Stimulated activated CD4-positive, alpha-beta T cell treated with anti-CD3 and anti-CD28 coated beads, Interleukin-2, amount 100 ng/mL, for 4 hours (primary cell): Measurements from ENCODE around the gene C19orf33.
A peak's percentile ranks its signal among the peaks of the same experiment; 100 is the strongest.

Experiments used
- DNase-seq: peaks from one replicate; pipeline ENCODE4 v3.0.0-alpha.2; 2020; ENCODE audit warnings: low read depth

The C19orf33 gene

GRCh38 chr19:38308926-38309614 lies 5.0 kb downstream of the C19orf33 start:
- DNase-seq = no peak

DNA sequence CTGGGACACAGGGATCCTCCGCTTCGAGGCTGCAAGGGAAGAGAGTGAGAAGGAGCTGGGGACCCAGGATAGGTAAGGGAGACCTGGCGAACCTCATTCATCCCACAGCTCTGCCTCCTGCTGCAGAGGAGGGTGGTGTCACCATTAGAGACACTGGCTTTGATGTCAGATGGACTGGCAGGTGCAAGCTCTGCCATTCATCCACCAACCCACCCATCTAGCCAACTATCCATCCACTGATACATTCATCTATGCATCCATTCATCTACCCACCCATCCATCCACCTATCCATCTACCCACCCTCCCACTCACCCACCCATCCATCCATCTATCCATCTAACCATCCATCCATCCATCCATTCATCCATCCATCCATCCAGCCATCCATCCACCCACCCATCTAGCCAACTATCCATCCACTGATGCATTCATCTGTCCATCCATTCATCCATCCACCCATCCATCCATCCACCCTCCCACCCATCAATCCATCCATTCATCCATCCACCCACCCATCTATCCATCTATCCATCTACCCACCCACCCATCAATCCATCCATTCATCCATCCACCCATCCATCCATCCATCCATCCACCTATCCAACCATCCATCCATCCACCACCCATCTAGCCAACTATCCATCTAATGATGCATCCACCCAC lies 5.7 kb downstream of the C19orf33 start:
- DNase-seq = no peak

DNA sequence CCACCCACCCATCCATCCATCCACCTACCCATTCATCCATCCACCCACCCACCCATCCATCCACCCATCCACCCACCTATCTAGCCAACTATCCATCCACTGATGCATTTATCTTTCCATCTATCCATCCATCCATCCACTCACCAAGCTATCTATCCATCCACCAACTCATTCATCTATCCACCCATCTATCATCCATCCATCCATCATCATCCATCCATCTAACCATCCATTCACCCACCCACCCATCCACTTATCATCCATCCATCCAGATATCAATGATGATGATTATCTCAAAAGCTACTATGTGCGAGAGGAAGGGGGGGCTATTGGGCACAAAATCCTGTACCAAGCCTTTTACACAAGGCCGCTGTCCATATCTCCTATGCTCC lies 6.2 kb downstream of the C19orf33 start:
- no peak for DNase-seq

GRCh38 chr19:38310986-38311385 lies 6.9 kb downstream of the C19orf33 start:
- DNase-seq = no peak

- DNase-seq = peak; percentile 90
Observed at GRCh38 chr19:38315657-38316476, 11.8 kb downstream of the C19orf33 start, which contains the start of gene YIF1B. TSS of gene YIF1B (minus strand) at chr19:38315947. CDS start at chr19:38315917, 30 bp downstream.

- DNase-seq = no peak
Observed at GRCh38 chr19:38316477-38317067, 12.5 kb downstream of the C19orf33 start.

DNA sequence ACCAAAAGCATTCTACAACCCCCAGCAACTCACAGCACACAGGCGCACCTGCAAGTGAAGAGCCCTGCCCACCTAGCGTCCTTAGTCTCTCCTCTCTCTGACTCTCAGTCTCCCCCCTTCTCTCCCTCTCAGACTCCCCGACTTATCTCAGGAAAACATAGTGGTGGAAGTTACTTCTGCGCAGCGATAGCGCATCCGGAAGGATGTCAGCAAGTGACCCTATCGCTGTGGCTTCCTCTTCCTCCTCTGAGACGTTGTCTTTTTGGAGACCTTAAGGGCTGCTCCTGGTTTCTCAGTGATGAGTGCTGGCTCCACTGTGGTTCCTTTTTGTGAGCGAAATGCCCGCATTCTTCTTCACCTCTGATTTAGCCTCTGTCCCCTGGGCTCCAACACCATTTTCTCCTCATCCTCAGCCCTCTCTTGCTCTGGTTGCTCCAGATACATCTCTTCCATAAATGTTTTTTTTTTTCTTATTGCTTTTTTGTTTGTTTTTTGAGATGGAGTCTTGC lies 13.1 kb downstream of the C19orf33 start:
- DNase-seq = no peak

GRCh38 chr19:38318660-38319059 lies 14.6 kb downstream of the C19orf33 start:
- no peak for DNase-seq

DNA sequence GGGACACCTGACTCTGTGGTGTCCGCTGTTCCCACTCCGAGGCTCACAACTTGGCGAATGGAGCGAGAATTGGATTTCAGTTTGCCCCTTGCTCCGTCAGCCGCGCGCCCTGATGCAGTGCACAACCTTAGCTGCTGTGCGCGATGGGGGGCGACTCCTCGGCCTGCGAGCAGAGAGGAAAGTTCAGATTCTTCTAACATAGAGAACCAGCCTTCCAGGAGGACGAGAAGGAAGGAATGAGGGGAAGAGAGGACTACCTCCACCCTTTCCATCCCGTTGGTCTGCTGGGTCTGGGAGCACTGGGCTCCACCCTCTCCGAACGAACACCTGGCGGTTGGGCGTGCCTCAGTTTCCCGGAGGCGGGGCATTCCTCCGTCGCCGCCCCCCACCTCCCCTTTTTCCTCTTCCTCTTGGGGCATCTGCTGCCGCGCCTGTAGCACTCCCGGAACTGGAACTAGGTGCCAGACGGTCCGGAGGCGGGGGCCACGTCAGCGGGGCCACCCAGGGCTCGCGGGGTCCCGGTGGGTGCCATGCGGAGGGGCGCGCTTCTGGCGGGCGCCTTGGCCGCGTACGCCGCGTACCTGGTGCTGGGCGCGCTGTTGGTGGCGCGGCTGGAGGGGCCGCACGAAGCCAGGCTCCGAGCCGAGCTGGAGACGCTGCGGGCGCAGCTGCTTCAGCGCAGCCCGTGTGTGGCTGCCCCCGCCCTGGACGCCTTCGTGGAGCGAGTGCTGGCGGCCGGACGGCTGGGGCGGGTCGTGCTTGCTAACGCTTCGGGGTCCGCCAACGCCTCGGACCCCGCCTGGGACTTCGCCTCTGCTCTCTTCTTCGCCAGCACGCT lies 15.6 kb downstream of the C19orf33 start, which contains the start of gene KCNK6:
KCNK6 (plus strand) TSS at position 425 of the 838 bp plus-strand sequence; CDS start at position 531, 106 bp downstream.
- DNase-seq = peak; percentile 41

- DNase-seq = no peak
Observed at GRCh38 chr19:38320969-38321339, 16.9 kb downstream of the C19orf33 start.

- DNase-seq = no peak
Observed at GRCh38 chr19:38321646-38322196, 17.7 kb downstream of the C19orf33 start.

GRCh38 chr19:38323291-38323690 lies 19.2 kb downstream of the C19orf33 start:
- no peak for DNase-seq

DNA sequence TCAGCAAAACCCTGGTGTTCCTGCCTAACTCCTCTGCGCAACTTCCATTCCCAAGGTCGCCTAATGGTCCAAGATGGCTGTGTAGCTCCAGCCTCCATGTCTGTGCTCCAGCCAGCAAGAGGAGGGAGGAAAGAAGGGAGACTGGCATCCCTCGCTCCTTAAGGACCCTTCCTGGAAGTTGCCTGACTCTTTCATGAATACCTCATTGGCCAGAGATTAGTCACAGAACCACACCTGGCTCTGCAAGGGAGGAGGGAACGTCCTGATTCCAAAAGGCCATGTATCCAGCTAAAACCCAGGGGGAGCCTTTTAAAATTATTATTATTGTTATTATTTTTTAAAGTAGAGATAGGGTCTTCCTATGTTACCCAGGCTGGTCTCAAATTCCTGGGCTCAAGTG lies 20.4 kb downstream of the C19orf33 start:
- DNase-seq = no peak

- DNase-seq = no peak
Observed at GRCh38 chr19:38326591-38326990, 22.5 kb downstream of the C19orf33 start.

GRCh38 chr19:38329651-38330050 lies 25.6 kb downstream of the C19orf33 start:
- no peak for DNase-seq

DNA sequence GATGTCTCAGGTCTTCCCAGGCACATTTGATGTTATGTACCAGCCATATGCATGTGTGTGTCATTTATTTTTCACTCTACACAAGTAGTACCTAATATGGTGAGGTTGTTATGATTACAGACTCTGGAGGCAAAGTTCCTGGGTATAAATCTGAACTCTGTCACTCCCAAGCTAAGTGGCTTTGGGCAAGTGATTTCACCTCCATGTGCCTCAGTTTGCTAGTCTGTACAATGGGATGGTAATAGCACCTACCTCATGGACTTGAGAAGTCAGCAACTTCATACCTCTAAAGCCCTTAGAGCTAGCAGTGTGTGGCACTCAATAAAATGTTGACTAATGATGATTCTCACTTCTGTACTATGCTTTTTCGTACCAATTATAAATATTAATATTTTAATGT lies 27.7 kb downstream of the C19orf33 start:
- DNase-seq = no peak

GRCh38 chr19:38333245-38333644 lies 29.2 kb downstream of the C19orf33 start:
- no peak for DNase-seq

DNA sequence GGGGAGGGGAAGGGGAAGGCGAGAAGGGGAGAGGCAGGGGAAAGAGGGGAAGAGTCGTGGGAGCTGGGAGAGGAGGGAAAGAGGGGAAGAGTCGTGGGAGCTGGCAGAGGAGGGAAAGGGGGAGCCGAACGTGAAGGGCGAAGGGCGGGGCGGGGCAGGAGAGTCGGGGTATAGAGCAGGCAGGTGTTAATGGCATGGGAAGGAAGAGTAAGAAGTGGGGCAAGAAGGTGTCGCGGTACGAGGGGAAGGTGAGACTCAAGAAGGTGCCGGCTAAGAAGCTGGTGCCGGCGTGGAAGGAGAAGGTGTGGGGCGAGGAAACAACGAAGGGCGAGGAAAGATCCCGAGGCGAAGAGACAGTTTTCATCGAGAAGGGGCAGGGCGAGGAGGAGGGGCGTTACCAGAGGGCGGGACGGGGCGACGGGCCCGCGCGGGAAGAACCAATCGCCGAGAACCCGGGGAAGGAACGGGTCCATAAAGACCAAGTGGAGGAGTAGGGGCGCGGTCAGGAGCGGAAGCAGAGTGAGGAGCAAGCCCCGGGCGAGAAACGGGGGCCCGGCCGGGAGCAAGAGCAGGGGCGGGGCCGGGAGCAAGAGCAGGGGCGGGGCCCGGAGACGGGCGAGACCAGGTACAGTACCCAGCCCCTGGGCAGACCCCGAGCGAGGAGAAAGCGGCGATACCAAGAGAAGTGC lies 32.0 kb downstream of the C19orf33 start:
- peak; percentile 93 for DNase-seq

- peak; percentile 95 for DNase-seq
Observed at GRCh38 chr19:38336638-38337359, 32.7 kb downstream of the C19orf33 start.

DNA sequence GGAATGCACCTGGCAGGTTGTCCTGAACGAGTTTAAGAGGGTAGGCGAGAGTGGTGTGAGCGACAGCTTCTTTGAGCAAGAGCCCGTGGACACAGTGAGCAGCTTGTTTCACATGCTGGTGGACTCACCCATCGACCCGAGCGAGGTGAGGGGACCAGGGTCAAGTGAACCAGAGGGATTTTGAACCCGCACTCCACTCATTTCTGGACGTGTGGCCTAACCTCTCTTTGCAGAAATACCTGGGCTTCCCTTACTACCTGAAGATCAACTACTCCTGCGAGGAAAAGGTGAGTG lies 33.3 kb downstream of the C19orf33 start:
- no peak for DNase-seq
